HUES48 (cell line): ENCODE measurements around the gene CUBN.
A peak's percentile ranks its signal among the peaks of the same experiment; 100 is the strongest.

ENCODE experiments used
- H3K27ac ChIP-seq: one replicate; pipeline ENCODE4 v1.7.0; 2013; ENCODE audit warnings: low read depth, low read length, inconsistent platforms
- H3K27me3 ChIP-seq: 2 replicates; pipeline ENCODE4 v1.6.1; 2013; ENCODE audit warnings: mild to moderate bottlenecking, low read length; ENCODE audit not compliant: control insufficient read depth, insufficient read depth
- H3K36me3 ChIP-seq: 2 replicates; pipeline ENCODE4 v1.6.1; 2013; ENCODE audit warnings: low read length; ENCODE audit not compliant: control insufficient read depth, insufficient read depth
- H3K4me1 ChIP-seq: 2 replicates; pipeline ENCODE4 v1.6.1; 2013; ENCODE audit warnings: mild to moderate bottlenecking, low read length; ENCODE audit not compliant: control insufficient read depth, insufficient read depth
- H3K4me3 ChIP-seq: 2 replicates; pipeline ENCODE4 v1.5.1; 2013; ENCODE audit warnings: mild to moderate bottlenecking, low read depth, low read length
- H3K9ac ChIP-seq: 2 replicates; pipeline ENCODE4 v1.6.1; 2013; ENCODE audit warnings: mild to moderate bottlenecking, low read depth, low read length, moderate library complexity
- H3K9me3 ChIP-seq: 2 replicates; pipeline ENCODE4 v1.6.1; 2013; ENCODE audit warnings: low read length; ENCODE audit not compliant: control insufficient read depth, insufficient read depth

CUBN gene

DNA sequence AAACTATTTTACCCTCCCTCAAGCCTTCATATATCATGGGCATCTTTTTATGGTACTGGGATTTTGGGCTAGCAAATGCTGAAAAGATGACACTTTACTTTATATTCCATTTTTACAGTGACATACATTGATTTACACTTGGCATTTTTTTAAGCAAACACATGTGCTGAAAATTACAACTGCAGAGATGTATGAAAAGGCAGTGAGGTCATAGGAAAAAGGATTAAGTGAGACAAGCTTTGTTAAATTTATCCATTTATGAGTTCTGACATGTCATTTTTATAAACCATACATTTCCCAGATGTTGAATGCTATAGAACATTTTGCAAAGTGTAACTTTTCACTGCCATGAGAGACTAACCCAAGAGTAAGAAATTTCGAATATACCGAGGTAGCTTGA lies 243.6 kb downstream of the CUBN start:
- H3K27me3 ChIP-seq: no peaks in the 10 kb centered on the region
- H3K9ac ChIP-seq: no peak overlapping the region
- no peaks in the 10 kb centered on the region for H3K36me3 ChIP-seq
- H3K27ac ChIP-seq: no peak overlapping the region
- H3K4me3 ChIP-seq: no peak overlapping the region
- H3K9me3 ChIP-seq: no peaks in the 10 kb centered on the region
- H3K4me1 ChIP-seq: peaks cover 4% of the 10 kb centered on the region; the same call in 1 of the 2 replicates

DNA sequence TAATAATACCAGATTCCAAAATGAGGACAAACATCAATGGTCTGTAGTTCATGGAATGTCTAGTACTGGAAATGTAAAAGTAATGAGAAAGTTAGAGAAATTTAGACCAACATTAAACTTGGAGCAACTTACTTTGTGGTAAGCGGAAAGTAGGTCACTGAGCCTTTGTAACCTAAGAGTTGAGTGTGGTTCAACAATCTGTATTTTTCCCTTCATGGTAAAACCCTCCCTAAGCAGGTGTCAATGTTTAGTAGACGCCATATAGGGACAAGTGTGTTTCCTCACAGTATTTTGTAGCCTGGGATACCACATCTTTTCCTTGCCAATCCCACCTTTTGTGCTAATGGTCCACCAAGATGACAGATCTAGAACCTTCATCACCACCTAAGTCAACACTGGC lies 245.1 kb downstream of the CUBN start:
- H3K27me3 ChIP-seq: no peaks in the 10 kb centered on the region
- H3K27ac ChIP-seq: no peak overlapping the region
- H3K4me3 ChIP-seq: no peak overlapping the region
- no peaks in the 10 kb centered on the region for H3K36me3 ChIP-seq
- no peak overlapping the region for H3K9ac ChIP-seq
- 0 out of 2 replicates have a peak, but pooled peaks cover 3% of the 10 kb centered on the region for H3K4me1 ChIP-seq
- no peaks in the 10 kb centered on the region for H3K9me3 ChIP-seq

DNA sequence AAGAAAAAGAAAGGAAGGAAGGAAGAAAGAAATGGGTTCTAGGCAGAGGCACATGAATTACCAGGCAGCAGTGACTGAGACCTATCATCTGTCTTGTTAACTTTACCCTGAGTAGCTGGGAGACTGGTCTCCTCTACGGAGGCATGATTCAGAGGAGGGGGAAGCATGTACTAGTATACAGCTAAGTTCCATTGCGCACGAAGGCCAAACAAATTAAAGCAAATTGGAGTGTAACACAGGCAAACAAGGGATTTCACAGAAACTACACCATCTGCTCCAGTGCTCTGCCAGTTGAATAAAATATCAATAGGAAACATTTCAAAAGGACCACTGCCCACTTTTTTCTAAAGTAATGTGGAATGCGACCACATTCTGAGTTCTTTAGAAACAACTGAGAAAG lies 246.5 kb downstream of the CUBN start:
- 0 out of 2 replicates have a peak, but pooled peaks cover 3% of the 10 kb centered on the region for H3K4me1 ChIP-seq
- no peaks in the 10 kb centered on the region for H3K36me3 ChIP-seq
- H3K9ac ChIP-seq: no peak overlapping the region
- H3K9me3 ChIP-seq: no peaks in the 10 kb centered on the region
- H3K27me3 ChIP-seq: no peaks in the 10 kb centered on the region
- no peak overlapping the region for H3K27ac ChIP-seq
- no peak overlapping the region for H3K4me3 ChIP-seq

DNA sequence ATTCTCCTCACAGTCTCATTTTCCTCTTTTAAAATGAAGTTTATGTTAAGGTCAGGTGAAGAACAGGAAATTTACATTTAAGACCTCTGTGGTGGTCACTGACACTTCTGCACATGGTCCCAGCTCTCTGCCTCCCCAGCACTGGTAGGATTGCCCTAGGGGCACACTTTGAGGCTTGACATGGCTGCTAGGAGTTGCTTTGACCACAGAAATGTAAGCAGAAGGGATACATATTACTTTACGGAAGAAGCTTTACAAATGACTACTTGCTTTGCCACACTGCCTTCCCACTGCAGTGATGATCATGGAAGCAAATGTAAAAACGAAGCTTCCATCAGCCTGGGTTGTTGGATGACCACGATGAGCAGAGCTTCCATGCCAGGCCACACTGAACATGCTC lies 259.3 kb downstream of the CUBN start:
- Histone ChIP-seq H3K27me3 (no peaks in the 10 kb centered on the region), H3K27ac (no peak overlapping the region), H3K9ac (no peak overlapping the region), H3K9me3 (no peaks in the 10 kb centered on the region), H3K36me3 (no peaks in the 10 kb centered on the region), H3K4me3 (no peak overlapping the region), H3K4me1 (peaks cover 32% of the 10 kb centered on the region)

DNA sequence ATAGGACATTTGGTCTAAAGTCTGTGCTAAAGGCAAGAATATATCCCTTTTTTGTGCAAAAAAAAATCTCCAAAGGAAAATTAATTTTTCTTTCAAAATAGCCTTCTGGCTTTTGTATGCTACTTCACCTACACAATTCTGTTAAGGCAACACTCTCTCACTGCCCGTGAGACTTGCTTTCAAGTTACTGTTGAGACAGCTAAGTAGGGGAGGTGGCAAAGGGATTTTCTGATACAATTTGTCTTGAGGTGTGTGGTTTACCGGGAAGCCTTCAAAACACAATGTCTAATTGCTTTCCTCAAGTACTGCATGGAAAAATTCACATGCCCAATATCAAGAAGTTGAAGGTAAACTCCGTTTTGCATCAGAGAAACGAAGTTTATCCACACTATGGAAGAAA lies 261.6 kb downstream of the CUBN start:
- Histone ChIP-seq H3K27ac (peak overlapping the region; percentile 87), H3K36me3 (no peaks in the 10 kb centered on the region), H3K27me3 (no peaks in the 10 kb centered on the region), H3K9me3 (no peaks in the 10 kb centered on the region), H3K4me1 (peaks cover 32% of the 10 kb centered on the region), H3K9ac (peak overlapping the region; percentile 41; the same call in 1 of the 2 replicates), H3K4me3 (peak overlapping the region; percentile 31)

DNA sequence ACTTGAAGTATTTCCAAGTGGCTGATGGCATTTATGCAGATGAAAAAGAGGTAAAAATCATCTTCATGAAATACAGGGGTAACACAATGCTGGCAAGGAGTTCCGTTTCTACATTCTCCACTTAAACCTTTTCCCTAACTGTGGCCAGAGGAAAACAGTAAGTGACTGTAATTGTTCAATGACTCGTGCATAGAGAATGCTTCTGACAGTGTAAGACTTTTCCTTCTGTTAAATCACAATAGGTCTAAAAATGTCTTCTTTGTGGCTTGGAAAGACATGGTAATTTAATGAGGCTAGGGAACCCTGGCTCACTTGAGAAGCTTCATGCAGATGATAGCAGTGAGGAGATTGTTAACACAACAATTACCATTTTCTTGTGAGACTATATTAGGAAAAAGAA lies 262.1 kb downstream of the CUBN start:
- H3K4me3 ChIP-seq: peak overlapping the region; percentile 31
- peak overlapping the region; percentile 87 for H3K27ac ChIP-seq
- H3K9me3 ChIP-seq: no peaks in the 10 kb centered on the region
- H3K36me3 ChIP-seq: no peaks in the 10 kb centered on the region
- H3K27me3 ChIP-seq: no peaks in the 10 kb centered on the region
- H3K4me1 ChIP-seq: peaks cover 32% of the 10 kb centered on the region
- peak overlapping the region; percentile 41 for H3K9ac ChIP-seq

DNA sequence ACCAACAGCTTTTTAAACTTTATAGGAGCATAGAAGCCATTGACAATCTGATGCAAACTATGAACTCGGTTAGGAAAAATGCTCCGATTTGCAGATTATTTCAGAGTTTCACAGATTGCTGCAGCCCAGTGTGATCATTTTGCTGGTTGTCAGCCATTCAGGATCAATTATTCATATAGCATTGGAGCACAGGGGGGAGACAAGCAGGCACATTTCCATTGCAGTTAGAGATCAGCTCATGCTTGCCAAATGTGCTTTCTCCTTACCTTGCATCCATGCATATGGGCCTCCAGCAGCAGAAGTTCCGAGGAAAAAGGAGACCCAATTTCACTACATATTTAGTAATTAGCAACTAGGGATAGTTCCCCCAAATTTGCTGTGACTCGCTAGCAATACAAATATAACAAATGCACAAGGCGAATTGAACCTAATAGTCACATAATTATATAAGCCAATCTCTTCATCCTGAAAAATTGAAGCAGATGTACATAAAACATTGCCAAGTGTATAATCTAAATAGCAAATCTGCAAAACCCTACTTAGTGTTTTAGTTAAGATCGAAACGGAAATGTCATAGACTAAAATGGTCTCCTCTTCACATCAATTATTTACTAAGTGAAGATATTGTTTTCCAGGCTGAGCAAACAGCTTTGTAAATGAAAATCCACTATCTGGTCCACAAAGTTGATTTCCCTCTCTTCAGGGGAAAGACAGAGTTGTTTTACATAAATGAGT lies 262.9 kb downstream of the CUBN start:
- peaks cover 32% of the 10 kb centered on the region for H3K4me1 ChIP-seq
- H3K36me3 ChIP-seq: no peaks in the 10 kb centered on the region
- peak overlapping the region; percentile 87 for H3K27ac ChIP-seq
- no peaks in the 10 kb centered on the region for H3K9me3 ChIP-seq
- peak overlapping the region; percentile 31; the same call in 1 of the 2 replicates for H3K4me3 ChIP-seq
- H3K27me3 ChIP-seq: no peaks in the 10 kb centered on the region
- no peak overlapping the region for H3K9ac ChIP-seq

DNA sequence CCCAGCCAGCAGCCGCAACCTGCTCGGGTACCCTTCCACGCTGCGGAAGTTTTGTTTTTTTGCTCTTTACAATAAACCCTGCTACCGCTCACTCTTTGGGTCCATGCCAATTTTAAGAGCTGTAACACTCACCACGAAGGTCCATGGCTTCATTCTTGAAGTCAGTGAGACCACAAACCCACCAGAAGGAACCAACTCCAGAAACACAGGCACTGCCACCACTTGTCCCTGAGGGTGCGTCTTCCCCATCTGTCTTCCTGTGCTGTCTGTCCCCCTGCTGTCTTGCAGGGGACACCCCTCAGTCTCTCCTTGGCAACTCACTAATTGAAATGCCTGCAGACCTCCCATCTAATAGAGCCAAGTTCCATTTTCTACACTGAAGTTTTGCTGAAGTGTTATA lies 263.8 kb downstream of the CUBN start:
- Histone ChIP-seq H3K36me3 (no peaks in the 10 kb centered on the region), H3K4me3 (no peak overlapping the region), H3K27me3 (no peaks in the 10 kb centered on the region), H3K9me3 (no peaks in the 10 kb centered on the region), H3K9ac (no peak overlapping the region), H3K27ac (no peak overlapping the region), H3K4me1 (peaks cover 32% of the 10 kb centered on the region)

DNA sequence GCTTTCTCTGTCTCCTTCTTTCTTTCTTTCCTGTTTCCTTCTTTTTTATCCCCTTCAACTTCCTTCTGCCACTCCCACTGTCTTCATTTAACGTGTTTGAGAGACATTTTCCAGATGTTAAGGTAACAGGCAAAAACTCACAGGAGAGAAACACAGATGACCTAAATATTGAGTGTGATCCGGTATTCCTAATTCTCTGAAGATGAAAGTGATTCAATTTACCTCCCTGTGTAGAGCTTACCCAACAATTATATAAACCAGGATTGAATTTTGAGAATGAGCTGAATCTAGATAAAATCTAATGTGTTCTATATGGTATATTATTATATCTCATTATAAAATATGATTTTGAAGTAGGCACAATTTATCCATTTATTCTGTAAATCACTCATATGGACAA lies 265.8 kb downstream of the CUBN start:
- H3K9me3 ChIP-seq: no peaks in the 10 kb centered on the region
- H3K27ac ChIP-seq: no peak overlapping the region
- H3K4me1 ChIP-seq: peaks cover 29% of the 10 kb centered on the region
- H3K9ac ChIP-seq: no peak overlapping the region
- H3K27me3 ChIP-seq: no peaks in the 10 kb centered on the region
- H3K4me3 ChIP-seq: no peak overlapping the region
- H3K36me3 ChIP-seq: no peaks in the 10 kb centered on the region

DNA sequence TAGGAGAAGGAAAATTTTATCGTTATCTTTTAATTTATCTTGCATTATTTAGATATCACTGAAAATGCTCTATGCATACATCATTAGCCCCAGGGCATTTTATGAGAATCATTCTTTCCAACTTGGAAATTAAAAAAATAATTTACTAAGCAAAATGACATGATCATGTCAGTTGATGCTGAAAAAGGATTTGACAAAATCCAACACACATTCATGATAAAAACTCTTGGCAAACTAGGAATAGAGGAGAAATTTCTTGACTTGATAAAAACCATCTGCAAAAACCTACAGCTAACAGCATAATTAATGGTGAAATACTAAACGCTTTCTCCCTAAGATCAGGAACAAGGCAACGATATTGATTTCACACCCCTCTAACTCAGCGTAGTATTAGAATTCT lies 272.2 kb downstream of the CUBN start:
- Histone ChIP-seq H3K4me3 (no peak overlapping the region), H3K36me3 (no peaks in the 10 kb centered on the region), H3K27me3 (no peaks in the 10 kb centered on the region), H3K4me1 (peaks cover 17% of the 10 kb centered on the region), H3K27ac (no peak overlapping the region), H3K9ac (no peak overlapping the region), H3K9me3 (no peaks in the 10 kb centered on the region)

DNA sequence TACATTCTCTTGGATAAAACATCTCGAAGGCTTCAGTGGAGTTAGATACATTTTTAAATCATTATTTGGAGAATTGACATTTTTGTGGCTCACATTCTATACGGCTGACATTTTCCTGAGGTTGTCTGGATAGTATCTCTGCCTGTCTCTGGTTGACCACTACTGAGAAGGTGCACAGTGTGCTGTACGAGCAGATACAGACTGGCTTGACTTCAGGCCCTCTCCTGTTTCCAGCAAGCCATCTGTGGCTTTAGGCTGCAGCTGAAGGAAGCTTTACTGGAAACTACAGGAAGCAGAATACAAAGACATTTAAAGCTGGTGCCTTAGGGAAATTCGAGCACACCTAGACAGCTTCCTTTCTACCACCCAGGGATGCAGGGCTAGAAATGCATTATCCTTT lies 273.0 kb downstream of the CUBN start:
- no peak overlapping the region for H3K4me3 ChIP-seq
- H3K9ac ChIP-seq: no peak overlapping the region
- no peaks in the 10 kb centered on the region for H3K27me3 ChIP-seq
- H3K36me3 ChIP-seq: no peaks in the 10 kb centered on the region
- no peaks in the 10 kb centered on the region for H3K9me3 ChIP-seq
- peaks cover 17% of the 10 kb centered on the region for H3K4me1 ChIP-seq
- peak overlapping the region; percentile 14 for H3K27ac ChIP-seq
